Naive thymus-derived CD4-positive, alpha-beta T cell (primary cell): ENCODE results near the gene LRPAP1. TPM values are rescaled to one million over a fixed set of nuclear protein-coding genes. Genes with fewer than 3 reads are reported as not detected.

Source experiments
- ATAC-seq: fragments of 150-1000 bp; cut with Tn5 transposase; 2 replicates; pipeline ENCODE4 v1.10.0; 2021; ENCODE audit warnings: mild to moderate bottlenecking, moderate library complexity
- CTCF ChIA-PET: fragments of 350-600 bp; sonication (Branson Sonifier 250); formaldehyde crosslinking; loops from one replicate; lab custom pipeline; 2021; ENCODE audit warnings: antibody characterized with exemption; lab: Charles Lee
- POLR2A ChIA-PET: fragments of 350-600 bp; sonication (Branson Sonifier 250); formaldehyde crosslinking; loops from one replicate; lab custom pipeline; 2021; ENCODE audit warnings: antibody characterized with exemption, inconsistent platforms; lab: Charles Lee
- DNase-seq, 9 donors: peaks; one replicate each; pipeline versions ENCODE4 v3.0.0 to v3.0.0-alpha.2; 2020 to 2022; ENCODE audit warnings: mixed read lengths in 1 of 9
- H3K27ac ChIP-seq: one replicate; pipeline ENCODE4 v1.7.0; 2013; ENCODE audit warnings: mild to moderate bottlenecking, low read depth, low read length, moderate library complexity
- H3K27me3 ChIP-seq, 2 donors: one replicate each; pipeline ENCODE4 v1.7.0; 2013; ENCODE audit warnings: low read length in 2 of 2, mild to moderate bottlenecking in 2 of 2, moderate library complexity in 2 of 2; ENCODE audit not compliant: control insufficient read depth in 2 of 2, insufficient read depth in 2 of 2
- H3K36me3 ChIP-seq, 3 experiments: 1 replicate in 2 of 3; 2 replicates in 1 of 3; pipeline ENCODE4 v1.7.0; 2013; ENCODE audit warnings: low read length in 3 of 3, mild to moderate bottlenecking in 3 of 3, moderate library complexity in 1 of 3; ENCODE audit not compliant: insufficient read depth in 3 of 3, control insufficient read depth in 2 of 3
- H3K4me1 ChIP-seq, 2 donors: one replicate each; pipeline ENCODE4 v1.7.0; 2013; ENCODE audit warnings: low read length in 2 of 2, mild to moderate bottlenecking in 2 of 2, moderate library complexity in 1 of 2; ENCODE audit not compliant: control insufficient read depth in 2 of 2, insufficient read depth in 2 of 2
- H3K4me3 ChIP-seq: 2 replicates; pipeline ENCODE4 v1.7.0; 2013; ENCODE audit warnings: mild to moderate bottlenecking, low read length
- H3K9me3 ChIP-seq, 3 experiments: 1 replicate in 2 of 3; 2 replicates in 1 of 3; pipeline ENCODE4 v1.7.0; 2013; ENCODE audit warnings: low read length in 3 of 3; ENCODE audit not compliant: control insufficient read depth in 2 of 3
- H3K27ac Mint-ChIP-seq, 9 donors: one replicate each; pipeline ENCODE4 v1.8.0; 2020 to 2022; ENCODE audit warnings: mixed read lengths in 9 of 9, mild to moderate bottlenecking in 8 of 9, moderate library complexity in 5 of 9, inconsistent platforms in 2 of 9
- H3K27me3 Mint-ChIP-seq, 5 donors: one replicate each; pipeline ENCODE4 v1.8.0; 2021 to 2022; ENCODE audit warnings: mixed read lengths in 5 of 5, mild to moderate bottlenecking in 1 of 5
- H3K36me3 Mint-ChIP-seq, 5 donors: one replicate each; pipeline ENCODE4 v1.8.0; 2020 to 2022; ENCODE audit warnings: mixed read lengths in 5 of 5, mild to moderate bottlenecking in 3 of 5, inconsistent platforms in 1 of 5
- H3K4me1 Mint-ChIP-seq, 7 donors: one replicate each; pipeline ENCODE4 v1.8.0; 2020 to 2022; ENCODE audit warnings: mixed read lengths in 7 of 7, mild to moderate bottlenecking in 3 of 7, inconsistent platforms in 1 of 7
- H3K4me3 Mint-ChIP-seq, 10 donors: one replicate each; pipeline ENCODE4 v1.8.0; 2020 to 2022; ENCODE audit warnings: mild to moderate bottlenecking in 10 of 10, mixed read lengths in 10 of 10, moderate library complexity in 6 of 10, inconsistent platforms in 2 of 10
- H3K9me3 Mint-ChIP-seq, 11 donors: one replicate each; pipeline ENCODE4 v1.8.0; 2020 to 2022; ENCODE audit warnings: mixed read lengths in 11 of 11, mild to moderate bottlenecking in 4 of 11, inconsistent platforms in 1 of 11, moderate library complexity in 1 of 11
- intact Hi-C, 2 donors: fragments of 100-400 bp; cut with micrococcal nuclease; formaldehyde crosslinking; loops; one replicate each; pipeline ENCODE4 v1.15.1; 2023
- polyA plus RNA-seq, 2 donors: library from polyadenylated mRNA; unstranded; fragments of 300-500 nt; fragmentation: Illumina TruSeq; gene quantifications; one replicate each; pipeline ENCODE4 v1.2.3, GENCODE V29; 2021
- total RNA-seq, 6 experiments: library from RNA in 5 of 6; stranded (reverse) in 5 of 6; gene quantifications; 1 replicate in 5 of 6; 2 replicates in 1 of 6; pipeline ENCODE4 v1.2.3 and lab custom pipeline; 2021 to 2026

LRPAP1 gene
- total and polyA plus RNA-seq, 7 experiments from 2014 or later, result 65.2 to 126 (median 80.9) TPM

DNA sequence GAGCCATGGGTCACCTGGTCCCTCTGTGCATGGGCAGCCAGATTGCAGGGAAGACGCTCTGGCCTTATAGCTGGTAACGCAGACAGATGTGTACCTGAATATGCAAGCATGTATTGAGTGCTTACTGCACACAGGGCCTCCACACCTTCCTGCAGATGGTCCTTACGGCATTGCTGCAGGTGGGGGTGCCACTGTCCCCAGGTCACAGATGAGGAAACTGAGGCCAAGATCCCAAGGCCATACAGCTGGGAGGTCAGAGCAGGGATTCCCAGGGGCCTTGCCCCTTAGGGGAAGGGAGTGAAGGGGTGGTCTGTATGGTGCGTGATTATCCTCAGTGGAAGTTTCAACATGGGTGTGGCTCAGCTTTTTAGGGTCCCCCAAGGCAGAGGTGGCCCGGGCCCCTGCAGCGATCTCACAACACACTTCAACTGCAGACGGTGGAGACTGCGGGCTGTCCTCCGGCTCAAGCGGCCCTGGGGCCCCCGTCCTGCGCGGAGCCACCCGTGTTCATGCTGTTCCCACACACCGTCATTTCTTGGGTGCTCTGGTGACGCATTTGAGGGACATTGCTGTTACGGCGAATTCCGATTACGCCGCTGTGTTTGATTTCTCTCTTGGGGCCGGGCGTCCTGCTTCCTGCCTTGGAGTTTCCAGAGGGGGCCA, 61.0 kb downstream of the LRPAP1 start:
- H3K27me3 Mint-ChIP-seq, result no peaks in the 10 kb centered on the region

GRCh38 chr4:3470244-3471097, 61.8 kb downstream of the LRPAP1 start:
- Mint-ChIP-seq H3K36me3 (no peaks in the 10 kb centered on the region), H3K4me3 (no peak overlapping the region), H3K9me3 (peaks cover 0 to 1% (median 0%) of the 10 kb centered on the region in 11 donors), H3K27me3 (peaks cover 0 to 3% (median 1%) of the 10 kb centered on the region in 5 donors), H3K27ac (no peak overlapping the region), H3K4me1 (no peaks in the 10 kb centered on the region)
- DNase-seq (no peak), ATAC-seq (no peak)
- no peak overlapping the region for H3K27ac ChIP-seq
- H3K36me3 ChIP-seq, result no peaks in the 10 kb centered on the region
- H3K4me1 ChIP-seq, result no peaks in the 10 kb centered on the region
- H3K4me3 ChIP-seq, result no peak overlapping the region
- ChIA-PET CTCF (interaction anchor here (1.3 to 1.5 kb wide), 2 partner anchors 9 to 364 kb away, joined by 3 to 4 read pairs; no protein-coding TSS in a partner anchor), POLR2A (no interaction called here)
- peaks cover 0 to 3% of the 10 kb centered on the region in 2 donors for H3K27me3 ChIP-seq
- intact Hi-C loops, result no loop called here
- no peaks in the 10 kb centered on the region for H3K9me3 ChIP-seq

More for the DNA sequence above, 61.0 kb downstream of the LRPAP1 start:
- H3K27ac ChIP-seq, result no peak overlapping the region
- no peak for DNase-seq
- no peak for ATAC-seq
- POLR2A ChIA-PET, result no interaction called here
- CTCF ChIA-PET, result interaction anchor here (1.3 to 1.5 kb wide), 2 partner anchors 8 to 364 kb away, joined by 3 to 4 read pairs; no protein-coding TSS in a partner anchor
- H3K9me3 Mint-ChIP-seq, result no peaks in the 10 kb centered on the region
- H3K36me3 ChIP-seq, result no peaks in the 10 kb centered on the region
- no peaks in the 10 kb centered on the region for H3K9me3 ChIP-seq
- H3K4me3 Mint-ChIP-seq, result no peak overlapping the region
- no peaks in the 10 kb centered on the region for H3K27me3 ChIP-seq
- no peaks in the 10 kb centered on the region for H3K4me1 Mint-ChIP-seq
- no peaks in the 10 kb centered on the region for H3K36me3 Mint-ChIP-seq
- no peak overlapping the region for H3K4me3 ChIP-seq
- intact Hi-C loops, result no loop called here
- H3K27ac Mint-ChIP-seq, result no peak overlapping the region
- H3K4me1 ChIP-seq, result no peaks in the 10 kb centered on the region

- H3K27me3 ChIP-seq, result peaks cover 0 to 3% of the 10 kb centered on the region in 2 donors
- ATAC-seq, result no peak
- H3K27ac ChIP-seq, result no peak overlapping the region
- CTCF ChIA-PET, result interaction anchor here (1.5 kb wide), 1 partner anchor 10 kb away, joined by 3 read pairs; no protein-coding TSS in a partner anchor
- intact Hi-C loops, result no loop called here
- Mint-ChIP-seq H3K27me3 (peaks cover 0 to 12% (median 8%) of the 10 kb centered on the region in 5 donors), H3K36me3 (no peaks in the 10 kb centered on the region), H3K27ac (no peak overlapping the region), H3K4me1 (no peaks in the 10 kb centered on the region), H3K9me3 (peaks cover 0 to 2% (median 0%) of the 10 kb centered on the region in 11 donors), H3K4me3 (no peak overlapping the region)
- no peaks in the 10 kb centered on the region for H3K4me1 ChIP-seq
- no peak for DNase-seq
- H3K4me3 ChIP-seq, result no peak overlapping the region
- H3K9me3 ChIP-seq, result no peaks in the 10 kb centered on the region
- POLR2A ChIA-PET, result no interaction called here
- H3K36me3 ChIP-seq, result no peaks in the 10 kb centered on the region
Observed at GRCh38 chr4:3469386-3470243, 62.6 kb downstream of the LRPAP1 start.

DNA sequence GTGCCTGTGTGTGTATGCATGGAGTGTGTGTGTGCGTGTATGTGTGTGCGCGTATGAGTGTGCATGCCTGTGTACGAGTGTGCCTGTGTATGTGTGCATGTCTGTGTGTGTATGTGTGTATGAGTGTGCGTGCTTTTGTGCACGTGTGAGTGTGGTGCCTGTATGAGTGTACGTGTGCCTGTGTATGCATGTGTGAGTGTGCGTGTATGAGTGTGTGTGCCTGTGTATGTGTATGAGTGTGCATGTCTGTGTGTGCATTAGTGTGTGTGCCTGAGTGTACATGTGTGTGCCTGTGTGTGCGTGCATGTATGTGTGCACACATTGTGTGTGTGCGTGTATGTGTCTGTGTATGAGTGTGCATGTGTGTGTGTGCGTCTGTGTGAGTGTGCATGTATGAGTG, 63.4 kb downstream of the LRPAP1 start:
- DNase-seq (no peak), ATAC-seq (no peak)
- Mint-ChIP-seq H3K36me3 (no peaks in the 10 kb centered on the region), H3K4me1 (no peaks in the 10 kb centered on the region), H3K27me3 (peaks cover 0 to 14% (median 12%) of the 10 kb centered on the region in 5 donors), H3K27ac (no peak overlapping the region), H3K4me3 (no peak overlapping the region), H3K9me3 (peaks cover 0 to 2% (median 0%) of the 10 kb centered on the region in 11 donors)
- H3K9me3 ChIP-seq, result no peaks in the 10 kb centered on the region
- no peaks in the 10 kb centered on the region for H3K36me3 ChIP-seq
- intact Hi-C loops, result no loop called here
- ChIA-PET POLR2A (no interaction called here), CTCF (no interaction called here)
- H3K4me3 ChIP-seq, result no peak overlapping the region
- H3K4me1 ChIP-seq, result no peaks in the 10 kb centered on the region
- H3K27ac ChIP-seq, result no peak overlapping the region
- peaks cover 0 to 3% of the 10 kb centered on the region in 2 donors for H3K27me3 ChIP-seq

DNA sequence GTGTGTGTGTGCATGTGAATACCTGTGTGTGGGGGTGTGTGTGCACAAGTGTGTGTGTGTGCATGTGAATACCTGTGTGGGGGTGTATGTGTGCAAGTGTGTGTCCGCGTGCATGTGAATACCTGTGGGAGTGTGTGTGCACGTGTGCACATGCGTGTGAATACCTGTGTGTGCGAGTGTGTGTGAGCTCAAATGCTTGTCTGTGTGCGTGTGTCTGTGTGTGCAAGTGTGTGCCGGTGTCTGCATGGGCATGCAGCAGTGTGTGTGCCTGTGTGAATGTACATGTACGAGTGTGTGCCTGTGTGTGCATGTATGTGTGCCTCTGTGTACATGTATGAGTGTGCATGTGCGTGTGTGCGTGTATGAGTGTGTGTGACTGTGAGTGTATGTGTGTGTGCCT, 64.1 kb downstream of the LRPAP1 start:
- Histone ChIP-seq H3K27ac (no peak overlapping the region), H3K36me3 (no peaks in the 10 kb centered on the region), H3K4me3 (no peak overlapping the region), H3K27me3 (peaks cover 0 to 3% of the 10 kb centered on the region in 2 donors), H3K9me3 (no peaks in the 10 kb centered on the region), H3K4me1 (no peaks in the 10 kb centered on the region)
- intact Hi-C loops, result no loop called here
- H3K36me3 Mint-ChIP-seq, result no peaks in the 10 kb centered on the region
- peaks cover 0 to 2% (median 0%) of the 10 kb centered on the region in 11 donors for H3K9me3 Mint-ChIP-seq
- H3K27ac Mint-ChIP-seq, result no peak overlapping the region
- ATAC-seq (no peak), DNase-seq (no peak)
- H3K4me1 Mint-ChIP-seq, result peaks cover 0 to under 1% (median 0%) of the 10 kb centered on the region in 7 donors
- H3K4me3 Mint-ChIP-seq, result no peak overlapping the region
- CTCF ChIA-PET, result no interaction called here
- H3K27me3 Mint-ChIP-seq, result peaks cover 0 to 14% (median 12%) of the 10 kb centered on the region in 5 donors
- POLR2A ChIA-PET, result no interaction called here

DNA sequence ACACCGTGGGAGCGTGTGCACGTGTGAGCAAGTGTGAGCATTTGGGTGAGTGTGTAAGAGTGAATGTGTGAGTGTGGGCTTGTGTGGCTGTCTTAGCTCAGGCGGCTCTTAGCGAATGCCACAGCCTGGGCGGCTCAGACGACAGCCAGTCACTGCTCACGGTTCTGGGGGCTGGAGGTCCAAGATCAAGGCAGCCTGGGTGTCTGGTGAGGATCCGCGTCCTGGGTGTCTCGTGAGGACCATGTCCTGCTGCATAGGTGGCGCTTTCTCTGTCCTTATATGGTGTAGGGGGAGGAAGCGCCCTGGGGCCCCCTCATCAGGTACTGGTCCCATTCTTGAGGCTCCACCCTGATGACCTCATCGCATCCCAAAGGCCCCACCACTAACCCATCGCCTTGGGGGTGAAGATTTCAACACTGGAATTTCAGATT, 64.6 kb downstream of the LRPAP1 start:
- intact Hi-C loops, result no loop called here
- H3K27ac Mint-ChIP-seq, result no peak overlapping the region
- no peak overlapping the region for H3K27ac ChIP-seq
- DNase-seq, result no peak
- POLR2A ChIA-PET, result no interaction called here
- no peaks in the 10 kb centered on the region for H3K36me3 ChIP-seq
- no peak for ATAC-seq
- H3K27me3 ChIP-seq, result peaks cover 0 to 3% of the 10 kb centered on the region in 2 donors
- H3K4me3 Mint-ChIP-seq, result no peak overlapping the region
- no peaks in the 10 kb centered on the region for H3K36me3 Mint-ChIP-seq
- no peaks in the 10 kb centered on the region for H3K4me1 ChIP-seq
- peaks cover 0 to 15% (median 13%) of the 10 kb centered on the region in 5 donors for H3K27me3 Mint-ChIP-seq
- no peak overlapping the region for H3K4me3 ChIP-seq
- no peaks in the 10 kb centered on the region for H3K9me3 ChIP-seq
- CTCF ChIA-PET, result no interaction called here
- peaks cover 0 to 2% (median 0%) of the 10 kb centered on the region in 11 donors for H3K9me3 Mint-ChIP-seq
- peaks cover 0 to 1% (median 0%) of the 10 kb centered on the region in 7 donors for H3K4me1 Mint-ChIP-seq
